Activated CD4-positive, alpha-beta T cell treated with anti-CD3 and anti-CD28 coated beads for 36 hours (primary cell): ENCODE results near the gene CMSS1. TPM values are rescaled to one million over a fixed set of nuclear protein-coding genes. Genes with fewer than 3 reads are reported as not detected.

Experiments used
- ATAC-seq: fragments of 200-7000 bp; cut with Tn5 transposase; one replicate; pipeline ENCODE4 v1.10.0; 2021; ENCODE audit warnings: mild to moderate bottlenecking, moderate library complexity
- CTCF ChIA-PET: fragments of 350-600 bp; sonication (Branson Sonifier 250); formaldehyde crosslinking; loops from one replicate; lab custom pipeline; 2021; ENCODE audit warnings: antibody characterized with exemption; lab: Charles Lee
- POLR2A ChIA-PET: fragments of 350-600 bp; sonication (Branson Sonifier 250); formaldehyde crosslinking; loops from one replicate; lab custom pipeline; 2021; ENCODE audit warnings: antibody characterized with exemption, inconsistent platforms; lab: Charles Lee
- DNase-seq: peaks from one replicate; pipeline ENCODE4 v3.0.0-alpha.2; 2020
- H3K27ac Mint-ChIP-seq: one replicate; pipeline ENCODE4 v1.8.0; 2021; ENCODE audit warnings: mixed read lengths
- H3K27me3 Mint-ChIP-seq: one replicate; pipeline ENCODE4 v1.8.0; 2021; ENCODE audit warnings: mixed read lengths
- H3K36me3 Mint-ChIP-seq: one replicate; pipeline ENCODE4 v1.8.0; 2021; ENCODE audit warnings: low read depth, mixed read lengths
- H3K4me1 Mint-ChIP-seq: one replicate; pipeline ENCODE4 v1.8.0; 2021; ENCODE audit warnings: mixed read lengths
- H3K4me3 Mint-ChIP-seq: one replicate; pipeline ENCODE4 v1.8.0; 2021; ENCODE audit warnings: mild to moderate bottlenecking, moderate library complexity, mixed read lengths
- H3K9me3 Mint-ChIP-seq: one replicate; pipeline ENCODE4 v1.8.0; 2021; ENCODE audit warnings: low read depth, mixed read lengths
- intact Hi-C, 2 experiments: fragments of 100-400 bp; cut with DNase I in 1 of 2; cut with micrococcal nuclease in 1 of 2; formaldehyde crosslinking; loops; one replicate each; pipeline versions ENCODE4 v1.14.2 to v1.15.1; 2022 to 2024; cut with DNase I, micrococcal nuclease
- total RNA-seq, 2 experiments: library from RNA; stranded (reverse); gene quantifications; one replicate each; pipeline ENCODE4 v1.2.3, GENCODE V29; 2021

Gene CMSS1
- total RNA-seq, 2 experiments from 2014 or later = 94.0 to 96.3 TPM

GRCh38 chr3:99909714-99910495 is 92.2 kb downstream of the CMSS1 start:
- H3K4me3 Mint-ChIP-seq = no peak overlapping the region
- ATAC-seq = no peak
- H3K9me3 Mint-ChIP-seq = no peaks in the 10 kb centered on the region
- no peaks in the 10 kb centered on the region for H3K27me3 Mint-ChIP-seq
- no peak overlapping the region for H3K27ac Mint-ChIP-seq
- intact Hi-C loops = loop anchor here in 1 of 2 experiments (5.0 kb wide), 1 partner anchor 52 kb away; no protein-coding TSS in a partner anchor
- H3K36me3 Mint-ChIP-seq = peaks cover 2% of the 10 kb centered on the region
- peaks cover 3% of the 10 kb centered on the region for H3K4me1 Mint-ChIP-seq
- CTCF ChIA-PET = no interaction called here
- no peak for DNase-seq
- POLR2A ChIA-PET = no interaction called here

DNA sequence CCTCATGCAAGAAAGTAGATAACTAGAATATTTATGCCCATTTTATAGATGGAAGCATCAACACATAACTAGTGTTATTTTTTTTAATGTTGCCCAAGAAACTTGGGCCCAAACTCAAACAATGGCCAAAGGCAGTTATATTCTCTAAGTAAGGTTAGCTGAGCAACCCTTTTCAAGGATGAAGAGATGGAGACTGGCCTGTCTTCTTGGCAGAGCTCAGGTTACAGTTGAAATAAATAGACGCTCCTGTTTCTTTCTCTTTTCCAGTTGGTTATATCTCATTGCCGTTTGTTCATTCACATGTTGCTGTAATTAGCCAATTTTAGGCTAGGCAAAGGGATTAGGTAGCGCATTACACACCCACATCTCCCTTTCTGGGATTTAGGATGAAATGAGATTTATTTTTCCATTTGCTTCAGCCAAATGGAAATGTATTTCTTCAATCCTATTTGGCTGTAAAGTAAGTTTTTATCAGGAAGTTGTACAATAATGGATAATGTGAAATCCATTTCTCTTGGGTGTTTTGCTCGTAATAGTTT is 93.2 kb downstream of the CMSS1 start:
- Mint-ChIP-seq H3K27me3 (no peaks in the 10 kb centered on the region), H3K4me3 (no peak overlapping the region), H3K4me1 (peaks cover 3% of the 10 kb centered on the region), H3K27ac (no peak overlapping the region), H3K9me3 (no peaks in the 10 kb centered on the region), H3K36me3 (peaks cover 6% of the 10 kb centered on the region)
- CTCF ChIA-PET = no interaction called here
- ATAC-seq = no peak
- intact Hi-C loops = loop anchor here in 1 of 2 experiments (5.0 kb wide), 1 partner anchor 51 kb away; no protein-coding TSS in a partner anchor
- POLR2A ChIA-PET = no interaction called here
- DNase-seq = no peak

- ChIA-PET CTCF (no interaction called here), POLR2A (no interaction called here)
- ATAC-seq = no peak
- Mint-ChIP-seq H3K4me1 (peaks cover 3% of the 10 kb centered on the region), H3K27ac (no peak overlapping the region), H3K36me3 (peaks cover 6% of the 10 kb centered on the region), H3K27me3 (no peaks in the 10 kb centered on the region), H3K9me3 (no peaks in the 10 kb centered on the region), H3K4me3 (no peak overlapping the region)
- no peak for DNase-seq
- intact Hi-C loops = loop anchor here in 1 of 2 experiments (5.0 kb wide), 1 partner anchor 51 kb away; no protein-coding TSS in a partner anchor
Measured at GRCh38 chr3:99911433-99911832, 93.8 kb downstream of the CMSS1 start.

GRCh38 chr3:99915906-99916432 is 98.3 kb downstream of the CMSS1 start:
- POLR2A ChIA-PET = no interaction called here
- Mint-ChIP-seq H3K36me3 (peaks cover 4% of the 10 kb centered on the region), H3K4me3 (no peak overlapping the region), H3K27ac (no peak overlapping the region), H3K9me3 (no peaks in the 10 kb centered on the region), H3K27me3 (no peaks in the 10 kb centered on the region), H3K4me1 (peaks cover 1% of the 10 kb centered on the region)
- CTCF ChIA-PET = interaction anchor here (0.5 kb wide), 1 partner anchor 345 kb away, joined by 3 read pairs; the partner anchor contains the start of gene TBC1D23
- DNase-seq = no peak
- no peak for ATAC-seq
- intact Hi-C loops = no loop called here

DNA sequence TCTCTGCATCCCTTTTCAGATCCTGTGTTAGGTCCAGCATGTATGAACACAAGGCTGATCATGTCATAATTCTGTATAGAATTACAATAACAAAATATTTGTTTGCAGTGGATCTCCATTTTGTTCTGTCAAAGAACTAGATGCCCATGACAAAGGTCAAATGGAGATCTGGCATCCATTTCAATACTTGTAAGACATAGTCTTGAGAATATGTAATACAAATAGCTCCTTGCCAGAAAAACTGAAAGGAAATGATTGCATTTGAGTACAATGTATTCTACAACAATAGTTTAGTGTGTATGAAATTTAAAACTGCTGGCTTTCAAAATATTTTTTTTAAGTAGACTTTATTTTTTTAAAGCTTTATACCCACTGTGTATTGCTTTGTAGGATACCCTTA is 101.1 kb downstream of the CMSS1 start:
- H3K9me3 Mint-ChIP-seq = no peaks in the 10 kb centered on the region
- ATAC-seq (no peak), DNase-seq (no peak)
- no peaks in the 10 kb centered on the region for H3K27me3 Mint-ChIP-seq
- ChIA-PET CTCF (interaction anchor here (0.7 kb wide), 1 partner anchor 67 kb away, joined by 3 read pairs; no protein-coding TSS in a partner anchor), POLR2A (no interaction called here)
- intact Hi-C loops = no loop called here
- H3K36me3 Mint-ChIP-seq = peaks cover 18% of the 10 kb centered on the region
- H3K27ac Mint-ChIP-seq = no peak overlapping the region
- H3K4me3 Mint-ChIP-seq = no peak overlapping the region
- H3K4me1 Mint-ChIP-seq = peaks cover 2% of the 10 kb centered on the region

GRCh38 chr3:99919694-99920093 is 102.0 kb downstream of the CMSS1 start:
- no peak for DNase-seq
- Mint-ChIP-seq H3K4me3 (no peak overlapping the region), H3K27ac (no peak overlapping the region), H3K4me1 (peaks cover 2% of the 10 kb centered on the region), H3K36me3 (peaks cover 18% of the 10 kb centered on the region), H3K27me3 (no peaks in the 10 kb centered on the region), H3K9me3 (no peaks in the 10 kb centered on the region)
- no peak for ATAC-seq
- ChIA-PET POLR2A (no interaction called here), CTCF (no interaction called here)
- intact Hi-C loops = no loop called here

DNA sequence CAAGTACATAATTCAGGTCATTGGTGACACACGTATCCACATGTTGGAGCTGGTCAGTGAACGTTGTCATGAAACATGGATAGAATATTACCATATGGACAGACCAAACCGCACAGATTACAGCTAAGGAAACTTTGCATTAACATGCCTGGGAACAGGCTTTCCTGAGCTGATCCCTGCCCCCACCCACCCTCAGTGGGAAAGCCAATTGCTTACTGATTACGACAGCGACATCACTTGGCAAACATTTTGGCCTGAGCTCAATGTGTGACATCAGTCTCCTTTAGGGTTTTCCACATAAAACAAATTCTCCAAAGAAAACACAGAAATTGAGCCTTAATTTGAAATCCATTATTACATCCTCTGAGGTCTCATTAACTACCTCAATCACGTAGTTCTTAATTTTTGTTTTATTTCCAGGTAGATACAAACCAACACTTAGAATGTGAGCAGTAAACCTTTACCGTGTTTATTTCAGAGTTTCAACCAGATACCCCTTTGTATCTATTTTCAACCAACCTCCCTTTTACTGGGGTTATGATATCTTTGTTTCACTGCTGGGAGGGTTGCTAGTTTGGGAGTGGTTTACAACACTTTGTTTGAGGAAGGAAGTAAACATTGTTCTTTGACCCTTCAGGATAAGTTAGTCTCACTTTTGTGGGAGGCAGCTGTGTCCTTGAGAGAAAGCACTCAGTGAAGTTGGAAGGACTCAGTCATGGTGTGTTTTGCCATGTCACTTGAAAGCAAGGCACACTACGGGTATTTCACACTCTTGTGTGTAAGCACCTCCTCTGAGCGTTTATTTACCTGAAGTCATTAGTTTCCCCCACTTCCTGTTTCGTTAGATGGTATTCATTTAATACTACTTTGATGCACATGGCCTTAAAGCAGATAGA is 103.1 kb downstream of the CMSS1 start:
- H3K27me3 Mint-ChIP-seq = no peaks in the 10 kb centered on the region
- no peak for ATAC-seq
- POLR2A ChIA-PET = no interaction called here
- CTCF ChIA-PET = no interaction called here
- intact Hi-C loops = no loop called here
- H3K4me1 Mint-ChIP-seq = peaks cover 2% of the 10 kb centered on the region
- peaks cover 19% of the 10 kb centered on the region for H3K36me3 Mint-ChIP-seq
- H3K9me3 Mint-ChIP-seq = no peaks in the 10 kb centered on the region
- no peak overlapping the region for H3K27ac Mint-ChIP-seq
- no peak for DNase-seq
- no peak overlapping the region for H3K4me3 Mint-ChIP-seq

GRCh38 chr3:99921377-99921695 is 103.7 kb downstream of the CMSS1 start:
- intact Hi-C loops = no loop called here
- H3K4me3 Mint-ChIP-seq = no peak overlapping the region
- ATAC-seq = no peak

GRCh38 chr3:99921986-99922385 is 104.3 kb downstream of the CMSS1 start:
- intact Hi-C loops = no loop called here
- H3K27me3 Mint-ChIP-seq = no peaks in the 10 kb centered on the region
- ATAC-seq (no peak), DNase-seq (no peak)
- CTCF ChIA-PET = no interaction called here
- H3K27ac Mint-ChIP-seq = no peak overlapping the region
- POLR2A ChIA-PET = no interaction called here
- H3K36me3 Mint-ChIP-seq = peaks cover 20% of the 10 kb centered on the region
- H3K9me3 Mint-ChIP-seq = no peaks in the 10 kb centered on the region
- H3K4me3 Mint-ChIP-seq = no peak overlapping the region
- H3K4me1 Mint-ChIP-seq = peaks cover 2% of the 10 kb centered on the region

More at GRCh38 chr3:99921377-99921695, 103.7 kb downstream of the CMSS1 start:
- H3K27me3 Mint-ChIP-seq = no peaks in the 10 kb centered on the region
- POLR2A ChIA-PET = no interaction called here
- peaks cover 2% of the 10 kb centered on the region for H3K4me1 Mint-ChIP-seq
- CTCF ChIA-PET = no interaction called here
- no peak overlapping the region for H3K27ac Mint-ChIP-seq
- H3K36me3 Mint-ChIP-seq = peaks cover 17% of the 10 kb centered on the region
- DNase-seq = no peak
- no peaks in the 10 kb centered on the region for H3K9me3 Mint-ChIP-seq

DNA sequence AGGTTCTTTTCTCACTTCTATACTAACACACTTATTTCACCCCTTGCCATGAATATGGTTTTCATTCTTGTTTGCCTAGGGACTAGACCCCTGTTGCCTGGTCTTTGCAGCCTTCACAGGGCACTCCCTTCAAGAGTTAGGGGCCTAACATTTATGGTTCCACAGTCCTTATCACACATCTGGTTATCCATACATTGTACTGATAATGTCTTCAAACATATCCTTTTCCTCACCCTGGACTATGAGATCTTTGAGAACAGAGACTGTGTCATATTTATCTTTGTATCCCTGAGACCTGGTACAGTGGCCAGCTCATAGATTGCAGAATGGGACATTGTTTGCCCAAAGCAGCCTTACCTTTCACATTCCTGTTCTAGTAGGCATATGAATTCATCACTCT is 106.2 kb downstream of the CMSS1 start:
- no peak overlapping the region for H3K4me3 Mint-ChIP-seq
- no peaks in the 10 kb centered on the region for H3K27me3 Mint-ChIP-seq
- ATAC-seq = no peak
- peaks cover 2% of the 10 kb centered on the region for H3K4me1 Mint-ChIP-seq
- H3K27ac Mint-ChIP-seq = no peak overlapping the region
- H3K36me3 Mint-ChIP-seq = peaks cover 20% of the 10 kb centered on the region
- no peak for DNase-seq
- CTCF ChIA-PET = no interaction called here
- intact Hi-C loops = no loop called here
- POLR2A ChIA-PET = no interaction called here
- H3K9me3 Mint-ChIP-seq = no peaks in the 10 kb centered on the region

DNA sequence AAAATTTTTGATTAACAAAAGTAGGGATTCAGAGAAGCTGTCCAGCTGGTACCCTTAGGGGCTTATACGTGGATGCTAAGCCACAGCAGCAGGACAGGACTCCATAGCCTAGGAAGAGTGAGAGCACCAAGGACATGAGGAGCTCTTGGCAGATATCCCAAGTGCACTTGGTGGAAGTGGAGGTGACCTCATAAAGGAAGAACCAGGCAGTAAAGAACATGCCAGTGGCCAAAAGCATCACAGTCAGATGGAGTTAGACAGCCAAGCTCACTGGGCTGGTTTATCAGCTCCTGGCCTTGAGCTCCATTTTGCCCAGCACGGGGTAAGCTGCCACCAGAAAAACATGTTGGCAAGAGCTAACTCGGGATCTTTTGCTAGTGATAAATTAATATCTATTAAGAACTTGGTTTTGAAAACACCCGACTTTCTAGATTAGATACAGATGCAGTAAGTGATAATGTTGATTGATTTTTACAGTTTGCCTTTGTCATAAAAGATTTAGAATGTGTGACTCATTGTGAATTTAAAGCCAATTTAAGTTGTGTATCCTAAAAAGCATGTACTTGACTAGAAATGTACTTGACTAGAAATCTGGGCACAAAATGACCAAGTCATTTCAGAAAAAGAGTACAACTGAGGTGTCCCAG is 108.0 kb downstream of the CMSS1 start:
- Mint-ChIP-seq H3K4me3 (no peak overlapping the region), H3K27ac (no peak overlapping the region)

More for the DNA sequence above, 108.0 kb downstream of the CMSS1 start:
- intact Hi-C loops = no loop called here
- ATAC-seq (no peak), DNase-seq (no peak)
- Mint-ChIP-seq H3K9me3 (no peaks in the 10 kb centered on the region), H3K36me3 (peaks cover 20% of the 10 kb centered on the region), H3K4me1 (peaks cover 2% of the 10 kb centered on the region), H3K27me3 (no peaks in the 10 kb centered on the region)
- POLR2A ChIA-PET = interaction anchor here (0.7 kb wide), 1 partner anchor 440 kb away, joined by 3 read pairs; no protein-coding TSS in a partner anchor
- CTCF ChIA-PET = interaction anchor here (0.8 kb wide), 1 partner anchor 19 kb away, joined by 3 read pairs; no protein-coding TSS in a partner anchor
